HAP-1 (cell line): ENCODE results near the gene RALGPS1.
A peak's percentile ranks its signal among the peaks of the same experiment; 100 is the strongest.

Source experiments
- DNase-seq, 2 experiments: peaks; one replicate each; pipeline ENCODE4 v3.0.0-alpha.2; 2016 to 2020; ENCODE audit warnings: low spot score in 2 of 2
- H3K27me3 ChIP-seq: fragments of 250-450 bp; sonication (Bioruptor Pico); 2 replicates; pipeline ENCODE4 v1.5.1; 2020; ENCODE audit warnings: low read depth, mild to moderate bottlenecking, moderate library complexity
- H3K36me3 ChIP-seq: fragments of 250-450 bp; sonication (Bioruptor Pico); replicated peaks from 2 replicates; pipeline ENCODE4 v1.5.1; 2020; ENCODE audit warnings: mild to moderate bottlenecking
- H3K4me1 ChIP-seq: fragments of 250-450 bp; sonication (Bioruptor Pico); 2 replicates; pipeline ENCODE4 v1.5.1; 2020; ENCODE audit warnings: mild to moderate bottlenecking
- H3K4me3 ChIP-seq: fragments of 250-450 bp; sonication (Bioruptor Pico); 2 replicates; pipeline ENCODE4 v1.5.1; 2020; ENCODE audit warnings: mild to moderate bottlenecking, moderate library complexity
- H3K9me3 ChIP-seq: fragments of 250-450 bp; sonication (Bioruptor Pico); 2 replicates; pipeline ENCODE4 v1.5.1; 2020; ENCODE audit warnings: mild to moderate bottlenecking, moderate library complexity
- in situ Hi-C: fragments of 300-500 bp; cut with MboI; formaldehyde crosslinking; loops from 3 replicates; pipeline ENCODE4 v1.14.3; 2020; ENCODE audit warnings: low sequenced_read_pairs, inconsistent platforms, mixed read lengths

RALGPS1 gene

GRCh38 chr9:126952205-126952977 lies 37.8 kb downstream of the RALGPS1 start:
- no peaks in the 10 kb centered on the region for H3K27me3 ChIP-seq
- in situ Hi-C loops: no loop called here
- no peak for DNase-seq

DNA sequence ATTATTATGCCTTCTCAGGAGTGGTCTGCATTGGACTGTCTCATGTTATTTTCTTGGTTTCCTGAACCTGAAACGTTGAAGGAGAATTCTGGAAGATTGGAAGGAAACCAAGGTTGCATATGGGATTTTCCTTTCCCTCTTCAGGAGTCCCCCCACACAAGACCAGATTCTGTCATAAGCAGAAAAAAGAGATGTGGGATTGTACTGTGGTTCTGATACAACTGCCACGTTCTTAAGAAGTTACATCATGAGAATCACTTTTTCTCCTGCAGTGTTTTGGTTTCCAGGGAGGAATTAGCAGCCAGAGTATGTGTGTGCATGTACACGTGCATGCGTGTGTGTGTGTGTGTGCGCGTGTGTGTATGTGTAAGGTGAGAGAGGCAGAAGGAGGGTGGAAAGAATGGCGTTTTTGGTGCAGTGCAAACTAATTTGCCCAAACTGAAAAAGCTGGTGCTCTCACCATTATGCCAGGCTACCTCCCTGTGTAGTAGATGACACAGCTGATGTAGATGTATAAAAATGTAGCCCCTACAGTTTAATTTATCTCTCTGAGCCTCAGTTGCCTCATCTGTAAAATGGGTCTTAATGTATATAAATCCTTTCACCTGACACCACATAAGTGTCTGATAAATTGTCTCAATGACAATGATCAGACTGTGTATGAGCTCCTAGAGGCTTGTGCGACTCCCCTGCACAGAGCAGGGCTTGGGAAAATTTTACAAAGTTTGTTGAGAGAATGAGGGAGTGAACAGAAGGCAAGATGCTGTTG lies 38.6 kb downstream of the RALGPS1 start:
- no peak for DNase-seq
- no peak overlapping the region for H3K4me3 ChIP-seq
- H3K27me3 ChIP-seq: no peaks in the 10 kb centered on the region
- H3K9me3 ChIP-seq: no peaks in the 10 kb centered on the region
- H3K36me3 ChIP-seq: no peaks in the 10 kb centered on the region
- H3K4me1 ChIP-seq: peaks cover 5% of the 10 kb centered on the region
- in situ Hi-C loops: no loop called here

More at GRCh38 chr9:126952205-126952977, 37.8 kb downstream of the RALGPS1 start:
- H3K9me3 ChIP-seq: no peaks in the 10 kb centered on the region
- peaks cover 3% of the 10 kb centered on the region for H3K4me1 ChIP-seq
- no peak overlapping the region for H3K4me3 ChIP-seq
- no peaks in the 10 kb centered on the region for H3K36me3 ChIP-seq

DNA sequence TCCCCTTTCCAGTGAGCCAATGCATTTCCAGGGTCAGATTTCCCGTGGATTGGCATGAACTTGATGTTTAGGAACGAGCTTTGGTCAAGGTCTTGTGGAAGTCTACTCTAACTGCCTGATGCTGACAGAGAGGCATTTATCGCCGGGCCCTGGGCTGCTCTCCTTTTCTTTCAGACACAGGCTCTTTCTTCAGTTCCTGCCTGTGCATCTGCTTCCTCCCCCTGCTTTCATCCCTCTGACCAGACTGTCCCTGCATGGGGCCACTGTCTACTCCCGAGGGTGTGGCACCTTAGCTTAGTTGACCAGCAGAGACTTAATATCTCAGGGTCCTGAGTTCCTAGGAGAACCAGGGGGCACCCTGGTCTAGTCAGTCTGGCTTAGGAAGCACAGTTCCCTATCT lies 41.2 kb downstream of the RALGPS1 start:
- Histone ChIP-seq H3K27me3 (no peaks in the 10 kb centered on the region), H3K9me3 (no peaks in the 10 kb centered on the region), H3K36me3 (no peaks in the 10 kb centered on the region), H3K4me1 (peaks cover 5% of the 10 kb centered on the region), H3K4me3 (no peak overlapping the region)
- in situ Hi-C loops: no loop called here
- DNase-seq: no peak

DNA sequence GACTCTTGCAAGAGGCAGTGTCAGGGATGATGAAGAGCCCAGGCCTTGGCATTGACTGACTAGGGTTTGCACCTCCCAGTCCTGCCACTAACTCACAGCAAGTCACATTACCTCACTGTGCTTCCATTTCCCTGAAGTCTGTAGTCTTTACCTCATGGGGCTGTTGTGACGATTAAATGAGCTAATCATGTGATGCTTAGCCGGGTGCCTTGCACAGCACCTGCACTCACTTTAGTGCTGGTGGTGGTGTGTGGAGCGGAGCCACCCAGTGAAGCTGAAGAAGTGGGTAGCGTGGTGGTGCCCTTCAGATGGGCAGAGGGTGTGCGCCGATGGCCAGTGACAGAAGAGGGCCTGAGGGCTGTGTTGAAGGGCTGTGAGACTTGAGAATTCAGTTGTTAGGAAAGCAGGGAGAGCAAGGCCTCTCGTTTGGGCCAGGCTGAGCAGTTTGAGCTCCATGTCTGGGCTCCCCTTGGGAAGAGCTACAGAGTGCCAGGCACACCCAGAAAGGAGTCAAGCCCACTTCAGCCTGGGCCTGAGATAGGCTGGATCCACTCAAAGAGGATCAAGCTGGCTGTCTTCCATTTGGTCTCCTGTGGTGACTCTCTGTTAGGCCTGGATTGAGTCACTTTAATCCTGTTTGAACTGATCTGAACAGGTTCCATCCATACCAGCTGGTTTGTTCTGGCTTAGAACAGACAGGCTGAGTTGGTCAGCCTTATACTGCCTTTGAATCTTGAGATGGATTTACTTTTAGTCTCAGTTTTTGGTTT lies 42.5 kb downstream of the RALGPS1 start:
- Histone ChIP-seq H3K4me3 (no peak overlapping the region), H3K36me3 (no peaks in the 10 kb centered on the region), H3K4me1 (peaks cover 5% of the 10 kb centered on the region), H3K27me3 (no peaks in the 10 kb centered on the region), H3K9me3 (no peaks in the 10 kb centered on the region)
- no peak for DNase-seq
- in situ Hi-C loops: no loop called here

- H3K36me3 ChIP-seq: no peaks in the 10 kb centered on the region
- no peaks in the 10 kb centered on the region for H3K27me3 ChIP-seq
- peaks cover 5% of the 10 kb centered on the region for H3K4me1 ChIP-seq
- in situ Hi-C loops: no loop called here
- H3K9me3 ChIP-seq: no peaks in the 10 kb centered on the region
- peak in 1 of 2 experiments; percentile 18 for DNase-seq
- no peak overlapping the region for H3K4me3 ChIP-seq
Observed at GRCh38 chr9:126957687-126958053, 43.1 kb downstream of the RALGPS1 start.

- H3K36me3 ChIP-seq: no peaks in the 10 kb centered on the region
- no peak overlapping the region for H3K4me3 ChIP-seq
- in situ Hi-C loops: no loop called here
- H3K9me3 ChIP-seq: no peaks in the 10 kb centered on the region
- no peaks in the 10 kb centered on the region for H3K27me3 ChIP-seq
- peaks cover 5% of the 10 kb centered on the region for H3K4me1 ChIP-seq
- no peak for DNase-seq
Observed at GRCh38 chr9:126959336-126959735, 44.8 kb downstream of the RALGPS1 start.

DNA sequence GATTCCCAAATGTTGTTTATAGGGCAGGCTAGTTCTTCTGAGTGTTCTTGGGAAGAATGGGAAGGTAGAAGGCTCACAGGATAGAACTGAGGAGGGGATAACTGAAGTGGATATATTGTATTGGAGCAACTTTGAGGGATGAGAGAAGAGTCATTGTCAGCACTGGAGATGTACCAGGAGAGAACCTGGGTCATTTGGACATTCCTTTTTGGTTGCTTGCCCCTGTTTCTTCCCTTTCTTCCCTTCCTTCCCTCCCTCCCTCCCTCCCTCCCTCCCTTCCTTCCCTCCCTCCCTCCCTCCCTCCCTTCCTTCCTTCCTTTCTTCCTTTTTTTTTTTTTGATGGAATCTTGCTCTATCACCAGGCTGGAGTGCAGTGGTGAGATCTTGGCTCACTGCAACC lies 45.3 kb downstream of the RALGPS1 start:
- in situ Hi-C loops: no loop called here
- no peak for DNase-seq
- no peaks in the 10 kb centered on the region for H3K27me3 ChIP-seq
- peaks cover 7% of the 10 kb centered on the region for H3K4me1 ChIP-seq
- no peaks in the 10 kb centered on the region for H3K9me3 ChIP-seq
- H3K4me3 ChIP-seq: no peak overlapping the region
- H3K36me3 ChIP-seq: no peaks in the 10 kb centered on the region

DNA sequence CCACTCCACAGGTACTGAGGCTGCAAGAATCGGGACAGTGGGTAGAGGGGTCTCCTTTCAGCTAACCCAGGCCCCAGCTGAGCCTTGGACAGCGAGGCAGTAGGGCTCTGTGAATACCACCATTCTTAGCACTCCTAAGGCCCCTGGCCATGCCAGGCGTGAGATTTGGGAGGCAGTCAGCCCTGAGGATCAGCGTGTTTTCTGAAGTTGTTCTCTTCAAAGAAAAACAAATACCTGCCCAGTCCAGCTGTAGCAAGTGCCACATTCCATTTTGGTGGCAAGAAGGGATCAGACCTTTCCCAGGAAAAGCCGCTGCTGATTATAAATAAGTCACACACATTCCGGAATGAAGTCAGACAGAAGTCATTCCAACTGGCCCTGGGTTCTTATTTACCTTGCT lies 47.8 kb downstream of the RALGPS1 start:
- Histone ChIP-seq H3K4me3 (no peak overlapping the region), H3K27me3 (no peaks in the 10 kb centered on the region), H3K9me3 (no peaks in the 10 kb centered on the region), H3K36me3 (no peaks in the 10 kb centered on the region), H3K4me1 (peaks cover 5% of the 10 kb centered on the region)
- in situ Hi-C loops: no loop called here
- DNase-seq: no peak

- no peaks in the 10 kb centered on the region for H3K9me3 ChIP-seq
- H3K4me1 ChIP-seq: peaks cover 2% of the 10 kb centered on the region; the same call in 1 of the 2 replicates
- no peak for DNase-seq
- in situ Hi-C loops: no loop called here
- H3K36me3 ChIP-seq: no peaks in the 10 kb centered on the region
- H3K4me3 ChIP-seq: no peak overlapping the region
- H3K27me3 ChIP-seq: no peaks in the 10 kb centered on the region
Observed at GRCh38 chr9:126965077-126965476, 50.5 kb downstream of the RALGPS1 start.

GRCh38 chr9:126965541-126966428 lies 51.2 kb downstream of the RALGPS1 start:
- no peak overlapping the region for H3K4me3 ChIP-seq
- peaks cover 2% of the 10 kb centered on the region; the same call in 1 of the 2 replicates for H3K4me1 ChIP-seq
- in situ Hi-C loops: no loop called here
- H3K9me3 ChIP-seq: no peaks in the 10 kb centered on the region
- peak; percentile 40 to 64 for DNase-seq
- no peaks in the 10 kb centered on the region for H3K27me3 ChIP-seq
- H3K36me3 ChIP-seq: no peaks in the 10 kb centered on the region

- in situ Hi-C loops: no loop called here
Observed at GRCh38 chr9:126971261-126971660, 56.7 kb downstream of the RALGPS1 start.

GRCh38 chr9:126973651-126974529 lies 59.3 kb downstream of the RALGPS1 start:
- Histone ChIP-seq H3K27me3 (no peaks in the 10 kb centered on the region), H3K9me3 (no peaks in the 10 kb centered on the region), H3K4me3 (no peak overlapping the region), H3K4me1 (no peaks in the 10 kb centered on the region), H3K36me3 (no peaks in the 10 kb centered on the region)
- in situ Hi-C loops: no loop called here
- DNase-seq: no peak

More at GRCh38 chr9:126971261-126971660, 56.7 kb downstream of the RALGPS1 start:
- Histone ChIP-seq H3K36me3 (no peaks in the 10 kb centered on the region), H3K4me3 (no peak overlapping the region), H3K9me3 (no peaks in the 10 kb centered on the region), H3K4me1 (no peaks in the 10 kb centered on the region), H3K27me3 (no peaks in the 10 kb centered on the region)
- no peak for DNase-seq
